Thyroid gland (tissue), 4 donors: ENCODE data around the gene SOCS7.

ENCODE experiments used
- POLR2A ChIP-seq, 2 donors: fragments of 450-650 bp; IDR thresholded peaks; one replicate each; pipeline ENCODE4 v1.6.1; 2017; ENCODE audit warnings: antibody characterized with exemption in 2 of 2, mild to moderate bottlenecking in 2 of 2, moderate library complexity in 1 of 2
- TF ChIP-seq, protein P1 (sequence below), 6 experiments: fragments of 200-600 bp in 3 of 6; fragments of 450-650 bp in 3 of 6; sonication (generic) in 3 of 6; IDR thresholded peaks; one replicate each; pipeline ENCODE4 v1.5.1; 2016 to 2019; ENCODE audit warnings: antibody characterized with exemption in 6 of 6, mild to moderate bottlenecking in 2 of 6, inconsistent platforms in 1 of 6, moderate library complexity in 1 of 6

DNA sequence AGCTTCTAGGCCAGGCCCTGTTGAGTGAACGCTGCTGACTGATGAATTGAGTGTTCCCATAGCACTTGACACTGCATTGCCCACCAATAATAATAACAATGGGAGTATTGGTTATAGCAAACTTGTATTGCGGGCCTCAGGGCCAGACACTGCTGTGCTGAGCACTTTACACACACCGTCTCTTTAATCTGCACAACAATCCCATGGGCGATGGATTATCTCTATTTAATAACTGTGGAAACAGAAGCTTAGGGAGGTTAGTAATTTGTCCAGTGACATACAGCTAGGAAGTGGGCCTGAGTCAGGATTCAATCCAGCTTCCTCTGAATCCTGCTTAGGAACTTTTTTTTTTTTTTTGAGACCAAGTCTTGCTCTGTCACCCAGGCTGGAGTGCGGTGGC is 87.8 kb downstream of the SOCS7 start:
- TF ChIP-seq, protein P1, sequence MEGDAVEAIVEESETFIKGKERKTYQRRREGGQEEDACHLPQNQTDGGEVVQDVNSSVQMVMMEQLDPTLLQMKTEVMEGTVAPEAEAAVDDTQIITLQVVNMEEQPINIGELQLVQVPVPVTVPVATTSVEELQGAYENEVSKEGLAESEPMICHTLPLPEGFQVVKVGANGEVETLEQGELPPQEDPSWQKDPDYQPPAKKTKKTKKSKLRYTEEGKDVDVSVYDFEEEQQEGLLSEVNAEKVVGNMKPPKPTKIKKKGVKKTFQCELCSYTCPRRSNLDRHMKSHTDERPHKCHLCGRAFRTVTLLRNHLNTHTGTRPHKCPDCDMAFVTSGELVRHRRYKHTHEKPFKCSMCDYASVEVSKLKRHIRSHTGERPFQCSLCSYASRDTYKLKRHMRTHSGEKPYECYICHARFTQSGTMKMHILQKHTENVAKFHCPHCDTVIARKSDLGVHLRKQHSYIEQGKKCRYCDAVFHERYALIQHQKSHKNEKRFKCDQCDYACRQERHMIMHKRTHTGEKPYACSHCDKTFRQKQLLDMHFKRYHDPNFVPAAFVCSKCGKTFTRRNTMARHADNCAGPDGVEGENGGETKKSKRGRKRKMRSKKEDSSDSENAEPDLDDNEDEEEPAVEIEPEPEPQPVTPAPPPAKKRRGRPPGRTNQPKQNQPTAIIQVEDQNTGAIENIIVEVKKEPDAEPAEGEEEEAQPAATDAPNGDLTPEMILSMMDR (IDR thresholded peaks at IDR 0.05): no peak
- TF ChIP-seq POLR2A (IDR thresholded peaks at IDR 0.05): no peak
